ENCODE data around the gene LRP3. TPM values are rescaled to one million over a fixed set of nuclear protein-coding genes. Genes with fewer than 3 reads are reported as not detected.
A peak's percentile ranks its signal among the peaks of the same experiment; 100 is the strongest.

Gene LRP3
- total and polyA plus RNA-seq, 5 experiments from 2014 or later = not detected

DNA sequence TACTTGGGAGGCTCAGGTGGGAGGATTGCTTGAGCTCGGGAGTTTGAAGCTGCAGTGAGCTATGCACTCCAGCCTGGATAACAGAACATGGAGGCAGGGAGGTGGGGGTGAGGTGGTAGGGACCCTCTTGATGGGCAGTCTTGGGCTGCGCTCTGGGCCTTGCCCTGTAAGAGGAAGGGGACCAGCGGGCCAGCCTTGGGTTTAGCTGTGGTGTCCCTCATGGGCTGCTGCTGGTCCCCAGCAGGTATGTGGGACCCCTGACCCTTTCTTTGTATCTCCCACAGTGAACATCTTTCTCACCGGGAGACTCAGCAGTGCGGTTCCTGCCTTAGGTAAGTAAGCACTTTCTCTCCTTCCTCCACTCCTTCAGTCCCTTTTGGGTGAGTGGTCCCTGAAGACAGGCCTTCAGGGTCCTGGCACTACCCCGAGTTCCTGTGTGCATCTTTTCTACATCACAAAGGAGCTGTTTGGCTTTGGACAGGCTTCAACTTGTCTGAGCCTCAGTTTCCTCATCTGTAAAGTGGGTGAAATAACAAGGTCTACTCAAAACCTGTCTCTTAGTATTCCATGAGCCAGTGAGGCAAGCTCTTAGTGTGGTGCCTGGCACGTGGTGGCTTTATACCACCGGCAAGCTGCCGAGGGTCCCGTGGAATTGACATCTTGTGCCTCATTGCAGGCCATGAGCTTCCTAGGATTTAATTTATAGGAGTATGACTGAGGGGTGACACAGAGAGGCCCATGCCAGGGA, 2.5 kb downstream of the LRP3 start:
- POLR2A ChIA-PET = interaction anchor here (0.6 to 2.5 kb wide), 2 partner anchors 12 to 20 kb away, joined by 3 to 8 read pairs; no protein-coding TSS in a partner anchor
- H3K4me3 Mint-ChIP-seq = peak overlapping the region in 5 of 10 donors; percentile 7 to 59 (median 54)
- DNase-seq = no peak
- no peak for ATAC-seq
- H3K9me3 Mint-ChIP-seq = no peaks in the 10 kb centered on the region
- peak overlapping the region in 1 of 10 donors; percentile 52 for H3K27ac Mint-ChIP-seq
- peaks cover 24 to 42% (median 28%) of the 10 kb centered on the region in 5 donors for H3K27me3 Mint-ChIP-seq
- H3K36me3 Mint-ChIP-seq = peaks cover 0 to 3% (median 0%) of the 10 kb centered on the region in 3 donors
- H3K4me1 Mint-ChIP-seq = peaks cover 0 to 6% (median 3%) of the 10 kb centered on the region in 4 donors

DNA sequence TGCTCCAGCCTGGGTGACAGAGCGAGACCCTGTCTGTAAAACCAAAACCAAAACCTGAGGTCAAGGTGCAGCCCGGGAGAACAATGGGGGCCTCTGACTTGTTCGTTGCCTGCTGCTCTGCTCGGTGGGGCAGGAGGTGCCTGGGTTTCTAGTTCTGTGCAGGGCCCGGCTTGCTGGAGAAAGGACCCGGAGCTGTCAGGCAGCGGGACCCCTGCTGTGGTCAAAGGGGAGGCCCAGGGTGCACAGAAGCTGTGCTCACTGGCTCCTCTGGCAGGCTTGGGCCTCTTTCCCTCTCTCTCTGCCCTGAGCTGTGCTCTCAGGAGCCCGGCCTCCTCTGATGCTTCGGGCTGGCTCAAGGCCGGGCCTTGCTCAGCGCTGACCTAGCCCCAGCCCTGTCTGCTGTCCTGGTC, 3.5 kb downstream of the LRP3 start:
- ATAC-seq (no peak), DNase-seq (no peak)
- H3K4me3 Mint-ChIP-seq = no peak overlapping the region
- POLR2A ChIA-PET = no interaction called here
- H3K9me3 Mint-ChIP-seq = no peaks in the 10 kb centered on the region
- no peak overlapping the region for H3K27ac Mint-ChIP-seq
- no peaks in the 10 kb centered on the region for H3K36me3 Mint-ChIP-seq
- H3K27me3 Mint-ChIP-seq = peaks cover 15 to 33% (median 19%) of the 10 kb centered on the region in 5 donors
- peaks cover 0 to 6% (median 3%) of the 10 kb centered on the region in 4 donors for H3K4me1 Mint-ChIP-seq

DNA sequence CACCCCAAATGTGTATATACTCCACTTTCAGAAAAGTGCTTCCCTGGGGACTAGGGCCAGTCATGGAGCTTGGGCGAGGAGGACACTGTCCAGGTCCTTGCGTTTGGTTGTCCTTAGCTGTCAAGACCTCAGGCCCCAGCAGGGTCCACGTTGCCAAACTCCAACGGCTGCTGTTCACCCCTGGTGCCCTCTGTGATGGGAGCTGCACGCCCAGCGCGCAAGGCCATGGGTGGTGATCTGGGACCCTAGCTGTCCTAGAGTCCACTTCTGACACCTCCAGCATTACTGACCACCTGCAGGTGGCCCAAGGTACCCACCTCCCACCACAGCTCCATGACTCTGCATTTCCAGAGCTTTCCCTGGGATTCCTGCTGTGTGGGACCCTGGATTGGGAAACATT, 4.0 kb downstream of the LRP3 start:
- H3K27me3 Mint-ChIP-seq = peaks cover 10 to 28% (median 14%) of the 10 kb centered on the region in 5 donors

DNA sequence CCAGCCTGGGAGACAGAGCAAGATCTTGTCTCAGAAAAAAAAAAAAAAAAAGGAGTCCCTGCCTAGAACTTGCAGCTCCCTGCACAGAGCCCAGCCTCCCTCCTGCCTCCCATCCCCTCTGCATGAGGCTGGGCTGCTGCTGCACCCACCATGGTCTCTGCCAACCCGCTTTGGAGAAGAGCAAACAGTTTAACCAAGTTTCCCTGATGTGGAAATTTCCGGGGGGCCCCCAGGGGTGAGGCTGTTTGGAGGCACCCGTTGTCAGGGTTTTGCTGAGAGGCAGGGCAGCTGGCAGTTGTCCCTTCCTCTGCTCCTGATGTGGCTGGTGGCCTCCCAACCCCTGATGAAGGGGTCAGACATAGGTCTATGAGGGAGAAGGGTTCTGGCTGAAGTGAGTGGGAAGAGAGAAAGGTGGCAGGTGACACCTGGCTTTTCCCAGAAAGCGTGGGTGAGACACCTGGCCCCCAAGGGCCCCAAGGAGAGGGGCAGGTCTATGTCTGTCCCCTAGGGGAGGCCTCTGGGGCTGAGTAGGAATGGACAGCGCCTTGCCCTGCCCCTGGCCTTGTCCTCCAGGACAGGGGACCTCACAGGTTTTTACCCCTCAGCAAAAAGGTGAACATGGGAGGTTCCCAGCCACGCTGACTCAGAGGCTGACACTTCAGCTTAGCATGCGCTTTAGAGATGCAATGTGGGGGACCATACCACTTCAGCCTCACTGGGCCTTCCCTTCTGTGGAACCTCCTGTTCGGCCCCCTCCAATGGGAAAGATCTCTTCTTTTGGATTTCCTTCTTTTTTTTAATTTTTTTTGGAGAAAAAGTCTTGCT, 5.5 kb downstream of the LRP3 start:
- Mint-ChIP-seq H3K27ac (no peak overlapping the region), H3K27me3 (peaks cover 5 to 21% (median 9%) of the 10 kb centered on the region in 5 donors), H3K4me1 (peaks cover 0 to 2% (median under 1%) of the 10 kb centered on the region in 4 donors), H3K4me3 (no peak overlapping the region), H3K36me3 (no peaks in the 10 kb centered on the region), H3K9me3 (no peaks in the 10 kb centered on the region)
- DNase-seq (no peak), ATAC-seq (no peak)
- POLR2A ChIA-PET = no interaction called here

More for the DNA sequence above, 4.0 kb downstream of the LRP3 start:
- no peak for DNase-seq
- peaks cover 0 to 6% (median 4%) of the 10 kb centered on the region in 4 donors for H3K4me1 Mint-ChIP-seq
- POLR2A ChIA-PET = no interaction called here
- no peak overlapping the region for H3K27ac Mint-ChIP-seq
- no peaks in the 10 kb centered on the region for H3K36me3 Mint-ChIP-seq
- H3K9me3 Mint-ChIP-seq = no peaks in the 10 kb centered on the region
- ATAC-seq = no peak
- no peak overlapping the region for H3K4me3 Mint-ChIP-seq

DNA sequence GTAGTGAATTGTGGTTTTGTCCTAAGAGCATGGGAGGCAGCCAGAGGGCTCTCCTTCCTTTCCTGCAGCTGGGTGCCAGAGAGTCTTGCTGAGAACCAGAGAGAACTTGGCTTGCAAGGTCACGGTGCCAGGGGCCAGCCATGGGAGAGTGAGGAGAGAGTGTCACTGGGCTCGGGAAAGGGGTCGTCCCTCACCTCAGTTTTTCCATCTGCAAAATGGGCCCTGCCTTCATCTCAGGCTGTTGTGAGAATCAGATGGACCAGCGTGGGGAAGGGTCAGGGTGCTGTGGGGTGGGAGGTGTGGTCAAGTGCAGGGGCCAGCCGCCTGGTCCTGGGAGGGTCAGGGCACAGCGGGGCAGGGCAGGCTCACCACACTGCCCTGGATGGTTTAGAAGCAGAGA, 7.3 kb downstream of the LRP3 start:
- H3K4me1 Mint-ChIP-seq = peaks cover 0 to 2% (median 0%) of the 10 kb centered on the region in 4 donors
- DNase-seq (no peak), ATAC-seq (no peak)
- no peak overlapping the region for H3K4me3 Mint-ChIP-seq
- H3K27me3 Mint-ChIP-seq = peaks cover 5 to 9% (median 8%) of the 10 kb centered on the region in 5 donors
- POLR2A ChIA-PET = no interaction called here
- H3K36me3 Mint-ChIP-seq = no peaks in the 10 kb centered on the region
- H3K9me3 Mint-ChIP-seq = no peaks in the 10 kb centered on the region
- no peak overlapping the region for H3K27ac Mint-ChIP-seq

DNA sequence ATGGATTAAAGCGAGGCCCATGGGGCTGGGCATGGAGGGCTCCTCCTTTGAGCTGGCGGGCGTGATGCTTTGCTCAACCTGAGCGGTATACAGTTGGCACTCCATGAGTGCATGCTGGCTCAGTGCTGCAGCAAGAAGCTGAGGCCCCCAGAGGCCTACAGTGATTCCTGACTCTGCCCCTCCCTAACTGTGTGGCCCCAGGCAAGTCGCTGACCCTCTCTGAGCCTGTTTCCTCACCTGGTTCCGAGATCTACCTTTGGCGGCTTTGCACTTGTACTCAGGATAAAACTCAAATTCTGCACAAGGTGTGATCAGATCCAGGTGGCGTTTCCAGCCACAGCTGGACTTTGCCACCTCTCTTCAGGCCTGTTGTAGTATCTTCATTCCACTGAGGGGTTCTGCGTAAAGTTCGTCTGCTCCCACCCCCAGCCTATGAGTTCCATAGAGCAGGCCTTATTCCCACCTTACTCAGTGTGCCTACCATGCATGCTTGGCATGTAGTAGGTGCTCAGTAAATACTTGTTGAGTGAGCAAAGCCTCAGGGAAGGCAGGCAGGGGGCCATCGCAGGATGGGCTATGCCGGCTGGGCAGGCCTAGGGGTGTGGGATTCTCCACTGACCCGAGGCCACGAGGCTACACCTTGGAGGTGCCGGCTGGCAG, 7.9 kb downstream of the LRP3 start:
- no peak for ATAC-seq
- no peak for DNase-seq
- Mint-ChIP-seq H3K4me1 (peaks cover 0 to 2% (median 0%) of the 10 kb centered on the region in 4 donors), H3K36me3 (no peaks in the 10 kb centered on the region), H3K9me3 (no peaks in the 10 kb centered on the region), H3K27ac (no peak overlapping the region), H3K4me3 (no peak overlapping the region), H3K27me3 (peaks cover under 1 to 6% (median 4%) of the 10 kb centered on the region in 5 donors)
- POLR2A ChIA-PET = no interaction called here

DNA sequence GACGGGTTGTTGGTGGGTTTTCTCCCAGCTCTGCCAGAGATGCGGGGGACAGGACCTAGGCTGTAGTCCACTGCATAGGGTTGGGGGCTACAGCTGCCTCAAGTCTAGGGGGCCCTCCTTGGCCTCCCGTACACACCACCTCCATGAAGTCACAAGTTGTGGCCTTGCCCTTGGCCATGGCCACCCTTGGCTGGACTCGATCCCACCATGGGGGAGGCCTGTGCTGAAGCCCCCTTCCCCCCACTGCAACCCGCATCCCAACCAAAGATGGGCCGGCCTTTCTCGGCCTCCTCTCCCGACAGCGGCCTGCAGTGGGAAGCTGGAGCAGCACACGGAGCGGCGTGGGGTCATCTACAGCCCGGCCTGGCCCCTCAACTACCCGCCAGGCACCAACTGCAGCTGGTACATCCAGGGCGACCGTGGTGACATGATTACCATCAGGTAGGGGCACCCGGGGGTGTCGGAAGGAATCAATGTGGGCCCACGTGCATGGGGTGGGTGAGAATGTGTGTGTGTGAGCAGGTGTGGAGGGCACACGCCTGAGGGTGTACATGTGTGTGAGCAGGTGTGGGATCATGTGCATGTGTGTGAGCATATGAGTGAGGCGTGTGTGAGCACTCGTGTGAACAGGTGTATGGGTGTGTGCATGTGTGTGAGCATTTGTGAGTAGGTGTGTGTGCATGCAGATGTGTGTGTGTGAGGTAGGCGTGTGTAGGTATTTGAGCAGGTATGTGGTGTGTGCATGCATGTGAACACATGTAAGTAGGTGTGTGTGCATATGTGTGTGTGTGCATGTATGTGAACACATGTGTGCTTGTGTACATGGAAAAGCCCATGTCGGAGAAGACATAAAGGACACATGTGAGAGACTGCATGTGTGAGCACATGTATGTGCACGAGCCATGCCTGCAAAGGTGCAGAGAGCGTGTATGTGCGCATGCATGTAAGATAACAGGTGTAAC, 8.7 kb downstream of the LRP3 start:
- Mint-ChIP-seq H3K4me1 (peaks cover 0 to 2% (median 0%) of the 10 kb centered on the region in 4 donors), H3K27me3 (peaks cover 0 to 5% (median 0%) of the 10 kb centered on the region in 5 donors), H3K36me3 (no peaks in the 10 kb centered on the region), H3K27ac (peak overlapping the region in 1 of 10 donors; percentile 49), H3K4me3 (no peak overlapping the region), H3K9me3 (no peaks in the 10 kb centered on the region)
- DNase-seq = no peak
- no peak for ATAC-seq
- POLR2A ChIA-PET = no interaction called here

DNA sequence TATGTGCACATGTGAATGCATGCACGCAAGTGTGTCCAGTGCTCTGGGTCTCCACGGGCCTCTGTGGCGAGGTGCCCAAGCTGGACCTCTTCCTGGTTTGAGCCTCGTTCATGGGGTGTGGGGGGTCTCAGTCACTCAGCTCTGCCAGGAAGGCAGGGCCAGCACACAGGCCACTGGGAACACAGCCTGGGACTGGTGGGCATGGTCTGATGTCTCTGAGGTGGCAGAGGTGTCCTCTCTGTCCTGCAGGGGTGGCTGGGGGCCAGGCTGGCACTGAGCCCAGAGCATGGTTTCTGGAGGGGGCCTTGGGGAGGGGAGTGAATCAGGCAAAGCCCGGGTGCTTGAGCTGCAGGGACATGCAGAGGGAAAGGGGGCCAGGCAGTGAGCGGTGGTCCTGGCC, 9.4 kb downstream of the LRP3 start:
- Mint-ChIP-seq H3K27ac (no peak overlapping the region), H3K36me3 (no peaks in the 10 kb centered on the region), H3K9me3 (no peaks in the 10 kb centered on the region), H3K4me3 (no peak overlapping the region), H3K4me1 (peaks cover 0 to 2% (median 0%) of the 10 kb centered on the region in 4 donors), H3K27me3 (peaks cover 0 to 5% (median 0%) of the 10 kb centered on the region in 5 donors)
- ATAC-seq (no peak), DNase-seq (no peak)
- POLR2A ChIA-PET = no interaction called here

DNA sequence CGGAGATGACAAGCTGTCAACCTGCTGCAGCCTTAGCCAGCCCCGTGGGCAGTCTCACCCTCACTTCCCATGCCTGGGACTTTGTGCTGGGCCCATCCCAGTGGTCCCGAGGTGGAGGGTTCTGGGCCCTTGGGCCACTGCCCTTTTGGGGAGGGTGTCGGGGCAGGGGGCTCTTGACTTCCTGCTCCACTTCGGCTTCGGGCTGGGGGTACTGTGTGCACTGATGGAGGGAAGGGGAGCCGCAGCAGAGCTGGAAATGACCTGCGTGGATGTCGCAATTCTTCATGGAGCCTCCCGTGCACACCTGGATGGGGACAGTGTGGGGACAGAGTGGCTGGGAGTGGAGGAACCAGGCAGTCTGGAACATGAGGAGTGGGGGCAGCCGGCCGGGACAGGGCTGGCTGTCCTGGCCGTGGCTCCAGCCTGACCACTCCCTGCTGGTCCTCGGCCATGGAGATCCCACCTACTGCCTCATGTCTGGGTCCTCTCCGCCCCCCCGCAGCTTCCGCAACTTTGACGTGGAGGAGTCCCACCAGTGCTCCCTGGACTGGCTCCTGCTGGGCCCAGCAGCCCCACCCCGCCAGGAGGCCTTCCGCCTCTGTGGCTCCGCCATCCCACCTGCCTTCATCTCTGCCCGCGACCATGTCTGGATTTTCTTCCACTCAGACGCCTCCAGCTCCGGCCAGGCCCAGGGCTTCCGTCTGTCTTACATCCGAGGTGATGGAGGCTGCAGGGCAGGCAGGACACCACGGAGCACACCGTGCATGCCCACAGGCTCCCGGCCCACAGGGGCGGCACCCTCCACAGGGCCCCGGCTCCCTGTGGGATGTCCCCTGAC, 10.2 kb downstream of the LRP3 start:
- Mint-ChIP-seq H3K27me3 (no peaks in the 10 kb centered on the region), H3K4me3 (no peak overlapping the region), H3K27ac (no peak overlapping the region), H3K4me1 (peaks cover 0 to 2% (median 0%) of the 10 kb centered on the region in 4 donors), H3K9me3 (no peaks in the 10 kb centered on the region), H3K36me3 (no peaks in the 10 kb centered on the region)
- DNase-seq = no peak
- POLR2A ChIA-PET = no interaction called here
- ATAC-seq = no peak

DNA sequence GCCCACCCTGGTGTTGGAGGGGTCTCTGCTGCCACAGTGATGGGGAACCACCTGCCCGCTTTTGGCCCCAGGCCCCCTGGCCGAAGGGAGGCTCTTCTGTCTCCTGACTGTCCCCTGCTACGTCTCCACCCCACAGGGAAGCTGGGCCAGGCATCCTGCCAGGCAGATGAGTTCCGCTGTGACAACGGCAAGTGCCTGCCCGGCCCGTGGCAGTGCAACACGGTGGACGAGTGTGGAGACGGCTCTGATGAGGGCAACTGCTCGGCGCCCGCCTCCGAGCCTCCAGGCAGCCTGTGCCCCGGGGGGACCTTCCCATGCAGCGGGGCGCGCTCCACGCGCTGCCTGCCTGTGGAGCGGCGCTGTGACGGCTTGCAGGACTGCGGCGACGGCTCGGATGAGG, 11.0 kb downstream of the LRP3 start:
- peak in 1 of 10 donors; percentile 36 for DNase-seq
- Mint-ChIP-seq H3K36me3 (no peaks in the 10 kb centered on the region), H3K4me3 (no peak overlapping the region), H3K27me3 (no peaks in the 10 kb centered on the region), H3K4me1 (peaks cover 0 to 2% (median 0%) of the 10 kb centered on the region in 4 donors), H3K9me3 (no peaks in the 10 kb centered on the region), H3K27ac (no peak overlapping the region)
- POLR2A ChIA-PET = no interaction called here
- ATAC-seq = no peak

DNA sequence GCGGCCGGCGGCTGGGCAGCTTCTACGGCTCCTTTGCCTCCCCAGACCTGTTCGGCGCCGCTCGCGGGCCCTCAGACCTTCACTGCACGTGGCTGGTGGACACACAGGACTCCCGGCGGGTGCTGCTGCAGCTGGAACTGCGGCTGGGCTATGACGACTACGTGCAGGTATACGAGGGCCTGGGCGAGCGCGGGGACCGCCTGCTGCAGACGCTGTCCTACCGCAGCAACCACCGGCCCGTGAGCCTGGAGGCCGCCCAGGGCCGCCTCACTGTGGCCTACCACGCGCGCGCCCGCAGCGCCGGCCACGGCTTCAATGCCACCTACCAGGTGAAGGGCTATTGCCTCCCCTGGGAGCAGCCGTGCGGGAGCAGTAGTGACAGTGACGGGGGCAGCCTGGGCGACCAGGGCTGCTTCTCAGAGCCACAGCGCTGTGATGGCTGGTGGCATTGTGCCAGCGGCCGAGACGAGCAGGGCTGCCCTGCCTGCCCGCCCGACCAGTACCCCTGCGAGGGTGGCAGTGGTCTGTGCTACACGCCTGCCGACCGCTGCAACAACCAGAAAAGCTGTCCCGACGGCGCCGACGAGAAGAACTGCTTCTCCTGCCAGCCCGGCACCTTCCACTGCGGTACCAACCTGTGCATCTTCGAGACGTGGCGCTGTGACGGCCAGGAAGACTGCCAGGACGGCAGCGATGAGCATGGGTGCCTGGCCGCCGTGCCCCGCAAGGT, 11.6 kb downstream of the LRP3 start:
- DNase-seq = peak in 1 of 10 donors; percentile 47
- Mint-ChIP-seq H3K27ac (no peak overlapping the region), H3K4me1 (peaks cover 0 to 2% (median 0%) of the 10 kb centered on the region in 4 donors), H3K9me3 (no peaks in the 10 kb centered on the region), H3K27me3 (no peaks in the 10 kb centered on the region), H3K4me3 (no peak overlapping the region), H3K36me3 (no peaks in the 10 kb centered on the region)
- POLR2A ChIA-PET = no interaction called here
- ATAC-seq = no peak
